Jurkat, Clone E6-1 (cell line): ENCODE measurements around the gene ABHD12.

Experiments
- DNase-seq: peaks from one replicate; pipeline ENCODE4 v3.0.0-alpha.2; 2011; ENCODE audit warnings: low read depth, low spot score
- H3K4me3 ChIP-seq: 2 replicates; pipeline ENCODE4 v1.5.1; 2011; ENCODE audit warnings: mild to moderate bottlenecking, low read length, control low read depth, moderate library complexity

ABHD12 gene

GRCh38 chr20:25296094-25297093, 94.2 kb downstream of the ABHD12 start:
- H3K4me3 ChIP-seq = no peak overlapping the region
- DNase-seq = no peak

- DNase-seq = no peak
- H3K4me3 ChIP-seq = no peak overlapping the region
Measured at GRCh38 chr20:25295386-25296093, 95.1 kb downstream of the ABHD12 start.

GRCh38 chr20:25294459-25295385, 95.9 kb downstream of the ABHD12 start:
- no peak overlapping the region for H3K4me3 ChIP-seq
- peak; percentile 61 for DNase-seq

GRCh38 chr20:25293910-25294458, 96.7 kb downstream of the ABHD12 start:
- no peak overlapping the region for H3K4me3 ChIP-seq
- no peak for DNase-seq

GRCh38 chr20:25293507-25293906, 97.1 kb downstream of the ABHD12 start:
- H3K4me3 ChIP-seq = no peak overlapping the region
- DNase-seq = no peak

GRCh38 chr20:25292176-25292891, 98.3 kb downstream of the ABHD12 start:
- no peak for DNase-seq
- no peak overlapping the region for H3K4me3 ChIP-seq

- H3K4me3 ChIP-seq = no peak overlapping the region
- no peak for DNase-seq
Measured at GRCh38 chr20:25291432-25292133, 99.1 kb downstream of the ABHD12 start.

- no peak overlapping the region for H3K4me3 ChIP-seq
- DNase-seq = no peak
Measured at GRCh38 chr20:25290646-25291431, 99.8 kb downstream of the ABHD12 start.

- no peak overlapping the region for H3K4me3 ChIP-seq
- DNase-seq = no peak
Measured at GRCh38 chr20:25289886-25290597, 100.6 kb downstream of the ABHD12 start.

GRCh38 chr20:25288291-25289181, 102.1 kb downstream of the ABHD12 start:
- H3K4me3 ChIP-seq = no peak overlapping the region
- no peak for DNase-seq

GRCh38 chr20:25287631-25288290, 102.9 kb downstream of the ABHD12 start:
- H3K4me3 ChIP-seq = no peak overlapping the region
- DNase-seq = no peak

GRCh38 chr20:25286917-25287316, 103.7 kb downstream of the ABHD12 start:
- no peak for DNase-seq
- H3K4me3 ChIP-seq = no peak overlapping the region

GRCh38 chr20:25285856-25286798, 104.5 kb downstream of the ABHD12 start:
- no peak overlapping the region for H3K4me3 ChIP-seq
- no peak for DNase-seq

- DNase-seq = no peak
- no peak overlapping the region for H3K4me3 ChIP-seq
Measured at GRCh38 chr20:25285091-25285647, 105.5 kb downstream of the ABHD12 start.
